Peyer's patch (tissue), 4 donors: ENCODE measurements around the gene VPS13C.

Source experiments
- POLR2A ChIP-seq, 2 donors: fragments of 450-650 bp; IDR thresholded peaks; one replicate each; pipeline ENCODE4 v1.5.1; 2017; ENCODE audit warnings: antibody characterized with exemption in 2 of 2, mild to moderate bottlenecking in 2 of 2, moderate library complexity in 2 of 2
- TF ChIP-seq, protein P1 (sequence below), 6 experiments: fragments of 450-650 bp in 4 of 6; fragments of 200-600 bp in 2 of 6; sonication (generic) in 1 of 6; IDR thresholded peaks; one replicate each; pipeline ENCODE4 v1.5.1; 2017 to 2019; ENCODE audit warnings: antibody characterized with exemption in 6 of 6, mild to moderate bottlenecking in 3 of 6, moderate library complexity in 1 of 6

DNA sequence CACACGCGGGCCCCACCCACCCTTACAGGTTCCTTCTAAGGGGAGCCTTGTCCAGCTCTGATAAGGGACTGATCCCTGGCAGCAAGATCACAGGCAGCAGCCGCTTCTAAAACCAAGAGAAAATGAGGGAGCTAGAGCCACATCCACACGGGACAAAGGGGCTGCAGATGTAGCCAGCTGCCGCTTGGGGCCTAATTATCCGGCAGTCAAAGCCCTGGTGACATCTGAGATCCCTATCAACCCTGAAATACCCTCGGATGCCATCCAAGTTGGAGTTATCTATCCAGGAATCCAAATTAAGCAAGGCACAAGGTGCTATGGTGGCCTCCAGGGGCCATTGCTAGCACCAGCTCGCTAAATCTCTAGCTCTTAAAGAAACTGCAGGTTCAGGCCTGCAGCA lies 248.3 kb downstream of the VPS13C start:
- no peak for TF ChIP-seq POLR2A (IDR thresholded peaks at IDR 0.05)
- TF ChIP-seq, protein P1, sequence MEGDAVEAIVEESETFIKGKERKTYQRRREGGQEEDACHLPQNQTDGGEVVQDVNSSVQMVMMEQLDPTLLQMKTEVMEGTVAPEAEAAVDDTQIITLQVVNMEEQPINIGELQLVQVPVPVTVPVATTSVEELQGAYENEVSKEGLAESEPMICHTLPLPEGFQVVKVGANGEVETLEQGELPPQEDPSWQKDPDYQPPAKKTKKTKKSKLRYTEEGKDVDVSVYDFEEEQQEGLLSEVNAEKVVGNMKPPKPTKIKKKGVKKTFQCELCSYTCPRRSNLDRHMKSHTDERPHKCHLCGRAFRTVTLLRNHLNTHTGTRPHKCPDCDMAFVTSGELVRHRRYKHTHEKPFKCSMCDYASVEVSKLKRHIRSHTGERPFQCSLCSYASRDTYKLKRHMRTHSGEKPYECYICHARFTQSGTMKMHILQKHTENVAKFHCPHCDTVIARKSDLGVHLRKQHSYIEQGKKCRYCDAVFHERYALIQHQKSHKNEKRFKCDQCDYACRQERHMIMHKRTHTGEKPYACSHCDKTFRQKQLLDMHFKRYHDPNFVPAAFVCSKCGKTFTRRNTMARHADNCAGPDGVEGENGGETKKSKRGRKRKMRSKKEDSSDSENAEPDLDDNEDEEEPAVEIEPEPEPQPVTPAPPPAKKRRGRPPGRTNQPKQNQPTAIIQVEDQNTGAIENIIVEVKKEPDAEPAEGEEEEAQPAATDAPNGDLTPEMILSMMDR (IDR thresholded peaks at IDR 0.05), result no peak
